IPS-18a (cell line): ENCODE results near the gene TSPAN5.
"Not testable (repeated sequence)": the region's sequence is repeated elsewhere in the genome, so short reads cannot be mapped to it uniquely, and the experiment has no call there.

ENCODE experiments used
- H3K27ac ChIP-seq: one replicate; pipeline ENCODE4 v1.5.1; 2013; ENCODE audit warnings: low read length
- H3K27me3 ChIP-seq: one replicate; pipeline ENCODE4 v1.6.1; 2013; ENCODE audit warnings: mild to moderate bottlenecking, low read length; ENCODE audit not compliant: control insufficient read depth, insufficient read depth
- H3K36me3 ChIP-seq: one replicate; pipeline ENCODE4 v1.6.1; 2013; ENCODE audit warnings: low read depth, low read length; ENCODE audit not compliant: control insufficient read depth
- H3K4me1 ChIP-seq: one replicate; pipeline ENCODE4 v1.6.1; 2013; ENCODE audit warnings: low read depth, low read length; ENCODE audit not compliant: control insufficient read depth
- H3K4me3 ChIP-seq: one replicate; pipeline ENCODE4 v1.5.1; 2013; ENCODE audit warnings: low read length
- H3K9ac ChIP-seq: one replicate; pipeline ENCODE4 v1.6.1; 2013; ENCODE audit warnings: mild to moderate bottlenecking, low read length, moderate library complexity
- H3K9me3 ChIP-seq: one replicate; pipeline ENCODE4 v1.6.1; 2013; ENCODE audit warnings: low read depth, low read length; ENCODE audit not compliant: control insufficient read depth

TSPAN5 gene

GRCh38 chr4:98658287-98659105 is at the start of gene TSPAN5:
TSPAN5 (minus strand) TSS chr4:98658611.
- H3K9ac ChIP-seq: peak within 1 kb of the TSS; percentile 60
- no peaks in the 10 kb centered on the region for H3K36me3 ChIP-seq
- peaks cover 50% of the 10 kb centered on the region for H3K27me3 ChIP-seq
- peaks cover 47% of the 10 kb centered on the region for H3K4me1 ChIP-seq
- peak within 1 kb of the TSS; percentile 90 for H3K4me3 ChIP-seq
- no peak within 1 kb of the TSS for H3K27ac ChIP-seq
- no peaks in the 10 kb centered on the region for H3K9me3 ChIP-seq

- H3K27ac ChIP-seq: no peak overlapping the region
- no peak overlapping the region for H3K4me3 ChIP-seq
- peaks cover 8% of the 10 kb centered on the region for H3K9me3 ChIP-seq
- no peaks in the 10 kb centered on the region for H3K27me3 ChIP-seq
- H3K9ac ChIP-seq: no peak overlapping the region
- no peaks in the 10 kb centered on the region for H3K4me1 ChIP-seq
- H3K36me3 ChIP-seq: no peaks in the 10 kb centered on the region
Observed at GRCh38 chr4:98706935-98707334, 48.5 kb upstream of the TSPAN5 start.

GRCh38 chr4:98706200-98706813 is 47.9 kb upstream of the TSPAN5 start:
- H3K9me3 ChIP-seq: peaks cover 8% of the 10 kb centered on the region
- no peaks in the 10 kb centered on the region for H3K27me3 ChIP-seq
- H3K36me3 ChIP-seq: no peaks in the 10 kb centered on the region
- H3K4me1 ChIP-seq: no peaks in the 10 kb centered on the region
- H3K4me3 ChIP-seq: no peak overlapping the region
- no peak overlapping the region for H3K27ac ChIP-seq
- H3K9ac ChIP-seq: no peak overlapping the region

GRCh38 chr4:98705586-98705985 is 47.2 kb upstream of the TSPAN5 start:
- H3K4me3 ChIP-seq, H3K27me3 ChIP-seq, H3K9me3 ChIP-seq, H3K4me1 ChIP-seq, H3K27ac ChIP-seq, H3K9ac ChIP-seq, H3K36me3 ChIP-seq: not testable (repeated sequence)

GRCh38 chr4:98700656-98701055 is 42.2 kb upstream of the TSPAN5 start:
- Histone ChIP-seq H3K4me1 (no peaks in the 10 kb centered on the region), H3K4me3 (no peak overlapping the region), H3K9ac (no peak overlapping the region), H3K36me3 (no peaks in the 10 kb centered on the region), H3K9me3 (peaks cover 8% of the 10 kb centered on the region), H3K27ac (no peak overlapping the region), H3K27me3 (no peaks in the 10 kb centered on the region)

- no peaks in the 10 kb centered on the region for H3K9me3 ChIP-seq
- H3K27me3 ChIP-seq: no peaks in the 10 kb centered on the region
- H3K9ac ChIP-seq: no peak overlapping the region
- H3K4me3 ChIP-seq: no peak overlapping the region
- H3K27ac ChIP-seq: no peak overlapping the region
- no peaks in the 10 kb centered on the region for H3K36me3 ChIP-seq
- H3K4me1 ChIP-seq: no peaks in the 10 kb centered on the region
Observed at GRCh38 chr4:98694076-98694475, 35.7 kb upstream of the TSPAN5 start.

GRCh38 chr4:98692411-98692810 is 34.0 kb upstream of the TSPAN5 start:
- no peak overlapping the region for H3K27ac ChIP-seq
- H3K36me3 ChIP-seq: no peaks in the 10 kb centered on the region
- H3K4me1 ChIP-seq: no peaks in the 10 kb centered on the region
- H3K27me3 ChIP-seq: no peaks in the 10 kb centered on the region
- H3K9ac ChIP-seq: no peak overlapping the region
- no peak overlapping the region for H3K4me3 ChIP-seq
- H3K9me3 ChIP-seq: no peaks in the 10 kb centered on the region

- Histone ChIP-seq H3K4me3 (no peak overlapping the region), H3K27me3 (no peaks in the 10 kb centered on the region), H3K4me1 (no peaks in the 10 kb centered on the region), H3K9ac (no peak overlapping the region), H3K27ac (no peak overlapping the region), H3K9me3 (no peaks in the 10 kb centered on the region), H3K36me3 (no peaks in the 10 kb centered on the region)
Observed at GRCh38 chr4:98691588-98691987, 33.2 kb upstream of the TSPAN5 start.

- Histone ChIP-seq H3K27ac (no peak overlapping the region), H3K36me3 (no peaks in the 10 kb centered on the region), H3K9ac (no peak overlapping the region), H3K9me3 (no peaks in the 10 kb centered on the region), H3K4me3 (no peak overlapping the region), H3K27me3 (no peaks in the 10 kb centered on the region), H3K4me1 (peaks cover 8% of the 10 kb centered on the region)
Observed at GRCh38 chr4:98689507-98690174, 31.2 kb upstream of the TSPAN5 start.

GRCh38 chr4:98688411-98689290 is 30.2 kb upstream of the TSPAN5 start:
- Histone ChIP-seq H3K36me3 (no peaks in the 10 kb centered on the region), H3K9me3 (no peaks in the 10 kb centered on the region), H3K27me3 (no peaks in the 10 kb centered on the region), H3K4me1 (peaks cover 8% of the 10 kb centered on the region), H3K9ac (no peak overlapping the region), H3K4me3 (no peak overlapping the region), H3K27ac (no peak overlapping the region)

GRCh38 chr4:98687876-98688275 is 29.5 kb upstream of the TSPAN5 start:
- Histone ChIP-seq H3K4me3 (no peak overlapping the region), H3K9ac (no peak overlapping the region), H3K9me3 (no peaks in the 10 kb centered on the region), H3K27me3 (no peaks in the 10 kb centered on the region), H3K4me1 (peaks cover 8% of the 10 kb centered on the region), H3K36me3 (no peaks in the 10 kb centered on the region), H3K27ac (no peak overlapping the region)
